ENCODE data around the gene MEF2D.

Gene MEF2D

DNA sequence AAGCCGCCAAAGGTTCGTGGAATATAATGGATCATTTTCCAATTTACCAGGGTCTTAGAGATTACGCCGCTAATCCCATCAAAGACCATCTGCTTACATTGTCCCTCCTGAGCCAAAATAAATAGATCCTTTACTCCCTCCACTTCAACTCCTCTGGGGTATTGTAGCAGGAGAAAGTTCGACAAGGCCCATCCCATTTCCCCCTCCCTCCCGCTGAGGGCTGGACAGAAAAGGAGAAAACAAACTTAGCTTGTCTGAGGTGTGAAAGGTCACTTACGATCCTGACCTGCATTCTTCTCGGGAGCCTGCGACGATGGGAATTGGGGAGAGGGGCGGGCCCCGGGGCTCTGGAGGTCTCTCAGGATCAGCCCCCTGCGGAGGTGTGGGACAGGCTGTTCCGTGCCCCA is 60.8 kb downstream of the MEF2D start:
- DNase-seq: no peak

DNA sequence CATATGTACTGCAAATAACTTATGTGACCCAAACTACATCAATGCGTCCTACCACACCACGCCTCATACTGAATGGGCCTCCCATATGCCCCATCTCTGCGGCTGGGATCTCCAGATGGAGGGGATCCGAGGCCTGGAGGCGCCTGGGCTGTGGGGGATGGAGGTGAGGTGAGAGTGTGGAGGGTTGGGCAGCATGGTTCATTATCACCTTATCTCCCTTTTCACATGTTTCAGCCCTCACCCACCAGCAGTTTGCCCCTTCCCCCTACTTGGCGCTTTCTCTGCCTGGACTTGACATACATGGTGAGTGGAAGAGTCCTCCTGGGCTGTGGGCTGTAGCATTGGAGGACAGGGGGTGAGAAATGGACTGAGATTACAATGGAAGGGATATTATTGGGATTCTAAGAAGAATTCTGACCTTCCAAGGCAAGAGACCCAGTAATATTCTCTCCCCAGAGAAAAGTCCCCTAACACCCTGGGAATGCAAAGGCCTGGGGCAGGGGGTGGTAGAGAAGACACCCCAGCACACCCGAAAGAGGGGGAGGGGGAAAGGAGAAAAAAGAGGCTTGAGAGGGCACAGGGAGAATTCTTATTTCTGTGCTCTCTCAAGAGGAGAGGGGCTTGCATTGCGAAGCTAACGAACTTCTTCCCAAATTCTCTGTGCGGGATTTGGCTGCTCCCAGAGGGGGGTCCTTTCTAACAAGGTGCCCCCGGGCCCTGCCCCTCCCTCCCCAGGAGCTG is 61.4 kb downstream of the MEF2D start:
- no peak for DNase-seq

DNA sequence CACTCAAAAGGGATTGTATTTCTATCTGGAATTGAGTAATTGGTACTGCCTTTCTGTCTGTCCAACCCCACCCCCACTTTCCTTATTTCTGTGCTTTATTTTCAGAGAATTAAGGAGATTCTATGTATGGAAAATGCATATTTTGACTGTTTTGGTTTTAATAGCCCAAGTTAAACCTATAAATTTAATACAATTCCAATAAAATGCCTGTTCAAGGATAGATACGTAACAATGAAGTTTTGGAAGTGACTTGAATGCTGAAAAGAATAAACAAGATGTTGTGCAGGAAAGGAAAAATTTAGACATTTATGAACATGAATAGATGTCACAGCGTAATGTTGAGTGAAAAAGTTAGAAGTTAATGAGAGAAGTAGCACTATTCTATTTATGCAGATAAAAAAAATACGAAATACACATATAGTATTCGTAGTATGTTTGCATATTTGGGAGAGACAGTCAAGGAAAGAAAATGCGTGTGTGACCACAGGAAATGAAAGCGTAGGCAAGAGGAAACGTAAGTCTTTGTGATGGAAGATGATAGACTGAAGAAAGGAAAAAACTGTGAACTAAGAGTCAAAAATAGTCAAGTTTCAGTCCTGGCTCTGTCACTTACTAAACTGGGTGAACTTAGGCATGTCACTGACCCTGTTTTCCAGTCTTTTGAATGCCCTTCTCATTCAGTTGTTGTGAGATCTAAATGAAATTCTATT is 62.1 kb downstream of the MEF2D start:
- DNase-seq: no peak

DNA sequence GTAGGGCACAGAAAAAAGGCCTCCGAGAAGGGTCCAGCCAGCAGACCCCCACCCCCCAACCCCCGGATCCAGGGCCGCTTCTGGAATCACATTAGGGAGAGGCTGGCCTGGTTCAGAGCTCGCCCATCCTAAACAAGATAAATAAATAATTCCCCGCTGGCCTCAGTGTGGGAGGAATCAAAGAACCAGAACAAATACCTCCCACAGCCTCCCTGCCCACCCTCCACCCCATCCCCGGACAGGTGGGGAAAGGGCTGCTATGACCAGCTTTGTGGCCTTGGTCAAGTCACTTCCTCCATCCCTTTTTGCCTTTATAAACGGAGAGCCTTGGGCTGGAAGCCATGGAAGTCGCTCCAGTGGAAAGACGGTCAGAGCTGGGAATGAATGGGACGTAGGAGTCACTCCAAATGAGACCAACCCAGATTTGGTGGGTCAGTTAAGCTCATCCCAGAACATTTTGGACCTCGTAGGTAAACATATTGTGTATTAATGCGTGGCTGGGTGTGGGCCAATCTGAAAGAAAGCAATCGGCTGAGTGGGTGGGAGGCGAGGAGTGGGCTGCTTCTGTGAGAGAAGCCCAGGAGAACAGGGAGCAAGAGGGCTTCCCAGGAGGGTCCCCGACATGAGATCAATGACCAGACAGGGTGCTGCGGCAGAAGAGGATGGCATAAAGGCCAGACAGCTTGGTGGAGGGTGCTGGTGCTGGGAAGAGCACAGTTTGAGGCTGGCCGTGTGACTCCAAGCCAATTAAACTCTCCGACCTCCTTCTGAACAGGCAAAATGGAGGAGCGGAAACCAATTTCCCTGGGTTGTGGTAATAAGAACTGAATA is 63.3 kb downstream of the MEF2D start:
- no peak for DNase-seq

DNA sequence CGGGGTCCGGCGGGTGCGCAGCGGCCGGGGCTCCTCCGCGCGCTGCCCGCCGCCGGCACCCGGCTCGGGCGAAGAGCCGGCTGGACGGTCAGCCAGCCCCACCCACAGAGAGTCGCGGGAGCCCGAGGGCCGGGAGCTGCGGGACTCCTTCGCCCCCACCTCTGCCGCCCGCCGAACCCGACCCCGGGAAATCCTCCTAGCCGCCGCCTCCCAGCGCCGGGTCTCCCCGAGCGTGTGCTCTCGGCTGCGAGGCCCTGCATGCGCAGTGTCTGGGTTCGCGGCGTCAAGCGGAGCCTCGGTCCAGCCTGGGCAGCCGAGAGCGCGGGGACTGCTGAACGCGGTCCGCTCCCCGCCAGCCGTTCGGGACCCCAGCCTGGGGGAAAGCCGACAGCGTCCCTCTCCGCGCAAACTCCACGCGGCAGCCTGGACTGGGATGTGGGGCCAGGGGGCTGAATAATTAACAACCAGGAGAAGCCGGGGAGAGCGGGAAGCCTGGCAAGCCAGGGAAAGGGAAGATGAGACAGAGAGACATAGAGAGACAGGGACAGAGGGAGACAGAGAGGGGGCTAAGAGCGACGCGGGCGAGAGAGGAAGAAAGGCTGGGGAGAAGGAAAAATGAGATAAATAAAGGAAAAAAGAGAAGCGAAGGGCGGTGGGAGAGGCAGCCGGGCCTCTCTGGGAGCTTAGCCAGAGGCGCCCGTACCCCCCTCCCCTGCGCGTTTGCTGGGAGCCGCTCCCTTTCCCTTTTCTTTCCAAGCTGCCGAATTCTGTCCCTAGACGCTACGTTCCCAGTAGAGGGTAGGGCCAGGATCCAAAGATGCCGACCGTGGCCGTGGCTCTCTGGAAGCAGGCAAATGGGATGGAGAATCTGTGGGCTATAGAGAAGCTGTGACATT is 64.2 kb downstream of the MEF2D start:
- no peak for DNase-seq

DNA sequence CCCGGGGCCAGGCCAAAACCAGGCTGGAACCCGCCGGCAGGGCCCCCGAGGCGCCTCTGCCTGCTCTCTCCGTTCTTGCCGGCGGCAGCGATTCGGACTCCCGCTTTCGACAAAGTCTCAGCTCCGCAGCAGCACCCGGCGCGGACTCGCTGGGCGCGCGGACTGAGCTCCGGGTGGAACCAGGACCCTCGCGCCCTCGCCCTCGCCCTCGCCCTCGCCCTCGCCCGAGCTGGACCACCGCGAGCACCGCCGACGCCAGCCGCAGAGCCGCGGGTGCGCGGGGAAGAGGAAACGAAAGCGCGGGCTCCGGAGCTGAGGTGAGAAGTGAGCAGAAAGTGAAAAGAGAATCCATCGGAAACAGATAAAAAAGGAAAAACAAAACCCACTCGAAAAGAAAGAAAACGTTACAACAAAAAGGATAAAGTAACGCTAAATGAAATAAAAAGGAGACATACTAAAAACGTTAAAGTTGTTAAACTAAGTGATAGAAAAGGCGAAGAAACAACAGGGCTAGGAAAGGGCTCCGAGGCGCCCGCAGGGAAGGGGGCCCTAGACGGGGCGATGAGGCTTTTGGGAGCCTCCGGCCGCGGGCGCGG is 64.9 kb downstream of the MEF2D start:
- DNase-seq: no peak

DNA sequence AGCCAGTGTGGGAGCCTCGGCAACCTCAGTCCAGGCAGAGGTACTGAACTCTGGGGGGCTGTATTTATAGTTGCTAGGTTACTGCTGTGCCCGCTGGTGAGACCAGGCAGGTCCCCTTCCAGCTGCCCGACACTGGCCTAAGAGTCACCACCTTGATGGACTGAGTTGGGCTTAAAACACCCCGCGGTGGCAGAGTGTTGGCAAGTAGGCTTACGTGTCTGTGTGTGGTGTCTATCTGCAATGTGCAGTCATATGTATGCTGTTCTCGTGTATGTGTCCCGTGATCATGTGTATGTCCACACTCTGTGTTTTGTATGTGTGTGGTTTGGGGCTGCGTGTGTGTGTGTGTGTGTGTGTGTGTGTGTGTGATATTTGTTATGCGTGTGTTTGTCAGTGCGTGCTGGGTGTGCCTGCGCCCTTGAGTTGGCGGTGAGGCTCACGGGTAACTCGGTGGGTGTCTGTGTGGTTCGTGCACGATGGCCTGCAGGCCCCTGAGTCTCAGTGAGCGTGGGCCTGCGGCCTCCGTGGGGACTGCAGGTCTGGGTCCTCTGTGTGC is 65.5 kb downstream of the MEF2D start:
- no peak for DNase-seq

DNA sequence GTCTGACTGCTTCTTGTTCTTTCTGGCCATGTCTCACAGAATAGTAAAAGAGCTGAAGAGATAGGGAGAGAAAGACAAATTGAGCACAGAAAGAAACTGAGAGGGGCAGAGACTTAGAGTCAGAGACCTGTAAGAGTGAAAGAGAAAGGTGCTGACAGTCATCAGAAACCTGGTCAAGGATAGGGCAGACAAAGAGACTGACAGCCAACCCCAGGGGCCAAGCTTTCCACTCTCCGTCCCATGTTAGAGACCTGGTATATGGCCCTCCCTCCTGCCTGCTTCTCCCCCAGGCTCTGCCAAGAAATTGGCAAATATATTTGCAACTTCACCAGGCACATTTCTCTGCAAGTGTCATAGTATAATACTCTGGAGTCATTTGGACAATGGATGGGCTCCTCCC is 67.0 kb downstream of the MEF2D start:
- DNase-seq: no peak

DNA sequence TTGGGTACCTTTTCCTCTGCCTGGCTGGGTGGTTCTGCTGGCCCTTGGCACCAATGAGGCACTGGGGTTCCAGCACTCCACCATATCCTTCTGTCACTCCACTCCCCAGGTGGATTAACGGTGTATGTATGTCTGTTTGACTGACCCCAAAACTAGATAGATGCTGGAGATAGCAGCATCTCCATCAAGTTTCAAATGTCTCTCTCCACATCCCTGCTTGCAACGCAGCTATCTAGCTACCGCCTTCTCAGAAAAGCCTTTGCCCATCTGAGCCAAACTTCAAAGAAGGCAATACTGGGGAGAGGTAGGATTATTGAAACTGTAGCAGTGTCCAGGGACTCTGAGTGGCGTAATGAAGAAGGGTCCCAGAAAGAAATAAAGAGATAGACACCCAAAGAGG is 67.5 kb downstream of the MEF2D start:
- no peak for DNase-seq

DNA sequence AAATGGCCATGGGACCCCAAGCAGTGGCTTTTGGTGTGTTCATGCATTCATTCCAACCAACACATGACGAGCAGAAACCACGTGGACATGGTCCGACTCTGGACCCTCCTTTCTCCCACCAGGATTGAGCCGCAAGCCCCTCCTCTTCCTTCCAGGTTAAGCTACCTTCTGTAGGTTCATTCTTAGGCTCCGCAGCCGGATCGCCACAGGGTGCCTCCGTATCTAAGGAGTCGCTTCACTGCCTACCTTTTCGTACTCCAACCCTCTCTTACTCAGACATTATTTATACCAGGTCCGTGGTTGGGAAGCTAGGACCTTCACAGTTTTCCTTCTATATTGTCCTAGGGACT is 67.9 kb downstream of the MEF2D start:
- no peak for DNase-seq

DNA sequence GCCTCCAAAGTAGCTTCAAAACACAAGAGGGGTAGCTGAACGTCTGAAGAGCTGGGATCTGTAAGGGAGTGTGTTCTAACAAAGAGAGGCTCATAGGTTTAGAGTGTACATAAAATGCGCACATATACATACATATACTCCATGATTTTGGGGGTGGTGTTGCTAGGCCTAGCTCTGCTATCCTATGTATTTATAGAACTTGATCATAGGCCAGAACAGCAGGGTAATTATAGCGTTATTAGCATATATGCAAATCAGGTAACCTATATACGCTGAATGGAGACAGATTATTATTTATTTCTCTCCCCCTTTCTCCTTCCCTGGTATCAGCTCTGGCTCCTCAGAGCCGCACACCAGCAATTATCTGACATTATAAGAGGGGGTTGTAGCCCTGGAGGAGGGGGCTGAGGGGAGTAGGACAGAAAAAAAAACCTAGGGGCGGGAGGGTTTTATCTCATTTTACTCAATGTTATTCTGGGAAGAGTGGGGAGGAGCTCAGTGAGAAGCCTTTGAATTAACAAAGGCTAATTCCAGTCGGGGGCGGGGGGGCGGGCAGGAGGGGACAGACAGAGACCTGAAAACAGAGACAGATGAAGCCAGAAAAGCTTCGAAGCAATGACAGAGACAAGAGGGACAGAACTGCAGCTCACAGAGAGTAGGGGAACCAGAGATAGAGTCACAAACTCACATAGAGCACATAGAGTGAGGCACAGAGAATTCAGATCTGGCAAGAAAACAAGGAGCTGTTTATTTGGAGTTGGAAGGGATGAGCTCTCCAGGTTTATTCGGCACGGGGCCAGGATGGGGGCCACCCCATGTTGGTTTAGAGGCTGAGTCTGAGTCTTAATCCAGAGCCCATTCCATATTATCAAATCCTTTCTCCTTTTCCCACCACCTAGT is 68.6 kb downstream of the MEF2D start:
- DNase-seq: no peak

DNA sequence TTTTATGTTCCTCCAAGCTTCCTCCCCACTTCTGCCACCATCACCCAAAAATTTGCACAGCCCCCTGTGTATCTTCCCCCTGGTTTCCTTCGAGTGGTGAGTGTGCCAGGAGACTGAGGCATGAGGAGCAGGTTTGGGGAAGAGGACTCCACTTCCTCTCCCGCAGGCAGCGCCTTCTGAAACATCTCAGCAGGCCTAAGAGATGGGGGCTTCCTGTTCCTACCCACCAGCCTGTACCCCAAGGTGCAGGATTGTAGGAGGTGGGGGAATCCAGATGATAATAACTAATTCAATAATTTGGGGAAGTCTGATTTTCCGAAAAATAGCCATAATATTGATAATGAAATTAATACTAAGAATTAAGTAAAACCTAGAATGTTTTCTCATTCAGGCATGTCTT is 69.2 kb downstream of the MEF2D start:
- DNase-seq: no peak

DNA sequence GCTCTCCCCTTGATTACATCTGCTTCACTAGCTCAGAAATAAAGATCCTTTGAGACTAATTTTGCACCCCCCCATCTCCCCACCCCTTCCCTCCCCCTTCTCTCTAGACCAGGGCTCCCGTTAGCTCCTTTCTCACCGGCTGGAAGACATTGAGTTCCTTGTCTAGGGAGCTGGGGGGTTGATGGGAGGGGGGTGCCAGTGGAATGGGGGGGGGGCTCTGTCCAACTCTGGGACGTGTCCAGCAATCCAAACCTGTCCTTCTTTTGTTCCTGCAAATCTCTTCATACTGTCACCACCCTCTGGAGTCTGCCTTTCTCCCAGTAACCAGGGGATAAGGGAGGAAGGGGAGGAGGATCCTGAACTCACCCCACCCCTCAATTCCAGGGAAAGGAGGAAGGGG is 69.7 kb downstream of the MEF2D start:
- no peak for DNase-seq

DNA sequence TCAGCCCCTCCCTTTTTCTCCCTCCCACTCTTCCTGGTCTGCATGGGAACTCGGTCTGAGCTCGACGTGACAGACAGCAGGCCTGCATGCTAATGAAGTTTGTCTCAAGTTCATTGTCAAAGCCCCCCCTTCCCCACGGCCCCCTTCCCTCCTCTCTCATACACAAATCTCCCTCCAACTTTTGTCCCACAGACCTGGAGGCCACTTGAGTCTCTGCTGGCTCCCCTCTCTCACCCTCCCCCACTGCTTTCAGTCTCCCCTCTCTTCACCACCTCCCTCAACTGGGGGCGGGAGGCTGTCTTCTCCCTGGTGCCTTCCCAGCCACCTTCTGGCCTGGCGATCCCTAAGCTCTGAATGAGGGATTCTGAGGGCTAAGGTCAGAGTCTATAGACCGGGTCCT is 70.3 kb downstream of the MEF2D start:
- no peak for DNase-seq

DNA sequence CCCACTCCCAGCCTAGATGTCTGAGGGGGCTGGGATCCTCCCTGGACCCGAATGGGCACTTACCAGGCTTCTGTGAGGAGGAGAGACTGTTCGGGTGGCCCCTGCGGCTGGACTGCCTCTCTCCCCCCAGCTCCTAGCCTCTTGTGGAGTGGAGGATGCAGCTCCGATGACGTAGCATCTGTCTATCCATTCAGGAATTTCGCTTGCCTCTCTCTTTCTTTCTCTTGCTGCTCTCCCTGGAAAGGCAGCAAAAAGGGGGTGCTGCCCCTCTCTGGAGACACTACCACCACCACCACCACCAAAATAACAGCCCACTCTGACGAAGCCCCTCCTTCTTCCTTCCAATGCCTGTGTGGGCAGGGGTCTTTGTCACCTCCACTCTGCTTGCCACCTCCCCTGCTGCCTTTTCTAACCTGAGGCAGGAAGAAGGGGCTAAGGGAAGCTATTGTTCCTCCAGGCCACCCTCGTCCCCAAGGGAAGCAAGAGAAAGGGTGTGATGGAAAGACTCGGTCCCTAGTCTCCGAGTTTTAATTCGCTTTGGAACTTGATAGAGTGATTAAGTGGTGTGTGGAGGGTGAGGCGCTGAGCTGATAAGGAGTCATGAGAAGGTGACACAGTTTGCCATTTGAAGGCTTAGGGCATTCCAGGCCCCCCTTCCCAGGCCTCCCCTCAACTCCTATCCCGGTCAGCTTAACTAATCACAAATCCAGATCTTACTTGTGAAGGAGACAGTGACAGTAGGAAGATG is 71.1 kb downstream of the MEF2D start:
- DNase-seq: no peak

DNA sequence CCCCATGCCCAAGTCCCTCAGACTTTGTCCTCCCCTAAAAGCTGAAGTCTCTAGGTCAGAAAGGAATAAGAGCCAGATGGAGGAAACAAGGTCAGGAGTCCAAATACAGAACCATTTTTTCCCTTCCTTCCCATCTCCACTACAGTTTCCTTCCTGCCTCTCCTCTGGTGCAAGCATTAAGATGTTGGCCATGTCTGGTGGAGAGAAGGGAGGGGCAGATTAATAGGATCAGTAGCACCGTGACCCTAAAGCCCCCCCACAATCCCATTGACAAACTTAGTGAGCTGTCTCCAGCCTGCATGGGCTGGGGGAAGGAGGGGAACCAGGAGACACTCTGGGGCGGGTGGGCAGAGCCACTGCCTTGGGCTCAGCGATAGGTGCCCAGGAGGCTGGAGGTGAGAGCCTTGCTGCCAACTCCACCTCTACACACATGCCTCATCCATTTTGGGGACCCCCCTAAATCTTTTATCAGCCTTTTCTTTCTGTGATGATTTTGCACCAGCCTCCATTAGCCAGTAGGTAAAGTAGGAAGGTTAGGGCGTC is 71.8 kb downstream of the MEF2D start:
- no peak for DNase-seq

DNA sequence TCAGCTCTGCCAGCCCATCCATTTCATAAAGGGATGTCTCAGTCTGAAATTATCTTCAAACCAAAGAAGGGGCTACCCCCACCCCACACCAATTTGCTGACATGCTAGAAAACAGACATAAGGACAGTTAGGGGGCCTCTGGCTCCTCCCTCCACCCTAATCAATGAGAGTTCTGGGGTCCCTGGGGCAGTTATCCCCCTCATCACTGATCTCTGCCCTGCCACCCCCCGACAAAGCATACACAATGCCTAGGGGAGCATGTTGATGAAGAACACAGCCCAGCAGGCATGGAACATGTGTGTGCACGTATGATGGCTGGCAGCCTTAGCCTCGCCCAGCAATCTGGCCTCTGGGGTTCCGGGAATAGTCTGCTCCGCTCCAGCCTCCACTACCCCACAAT is 72.6 kb downstream of the MEF2D start:
- no peak for DNase-seq

DNA sequence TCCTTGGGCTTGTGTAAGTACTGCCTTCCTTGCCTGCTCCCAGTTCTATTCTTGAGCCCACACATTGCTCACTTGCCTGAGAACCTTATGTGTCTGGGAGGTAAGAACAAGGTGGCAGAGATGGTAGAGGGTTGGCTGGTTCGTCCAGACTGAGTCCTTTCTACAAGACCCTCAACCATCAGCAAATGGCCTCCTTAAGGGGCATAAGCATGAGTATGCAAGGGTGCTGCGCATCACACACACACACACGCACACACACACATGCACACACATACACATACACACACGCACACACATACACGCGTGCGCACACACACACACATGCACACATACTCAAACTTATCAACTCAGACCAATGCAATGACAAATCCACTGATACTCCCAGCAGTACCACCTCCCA is 74.6 kb downstream of the MEF2D start:
- no peak for DNase-seq

DNA sequence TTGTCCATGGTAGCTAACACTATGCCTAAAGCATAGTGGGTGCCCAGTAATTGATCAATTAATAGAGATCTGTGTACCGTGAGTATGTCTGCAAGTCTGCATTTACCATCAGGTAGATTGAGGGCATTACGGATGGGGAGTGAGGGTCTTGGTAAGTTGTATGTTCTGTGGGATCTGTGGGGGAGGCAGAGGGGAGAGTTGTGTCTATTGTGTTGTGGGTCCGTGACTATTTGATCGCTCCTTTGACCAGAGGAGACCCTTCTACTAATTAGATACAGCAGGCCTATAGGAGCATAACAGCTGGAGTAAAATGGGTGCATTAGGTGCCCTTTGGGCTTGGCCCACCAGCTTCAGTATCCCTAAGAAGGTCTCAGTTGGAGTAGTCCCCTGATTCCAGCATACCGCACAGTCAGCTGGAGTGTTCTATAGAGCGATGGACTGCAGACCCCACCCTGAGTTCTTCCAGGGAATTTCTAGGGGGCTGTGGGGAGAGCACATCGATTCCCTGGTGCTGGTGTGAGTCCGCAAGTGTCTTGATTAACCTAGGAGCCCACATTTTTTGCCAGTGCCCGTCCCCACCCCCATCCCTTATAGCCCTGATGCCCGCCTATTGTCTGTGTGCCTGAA is 75.7 kb downstream of the MEF2D start:
- DNase-seq: no peak
